Fibroblast of lung (primary cell): ENCODE results near the gene CD58.

Source experiments
- EZH2 ChIP-seq: IDR thresholded peaks from 2 replicates; pipeline ENCODE4 v1.5.1; 2012; ENCODE audit warnings: low read length, control low read depth, mild to moderate bottlenecking; ENCODE audit errors: missing control alignments
- TF ChIP-seq, protein P1 (sequence below), 2 donors: IDR thresholded peaks in 1 of 2; conservative IDR thresholded peaks in 1 of 2; 1 replicate in 1 of 2; 2 replicates in 1 of 2; pipeline ENCODE4 v1.5.1; 2011 to 2012; ENCODE audit warnings: low read length in 2 of 2, control low read depth in 1 of 2, inconsistent platforms in 1 of 2, low read depth in 1 of 2, mild to moderate bottlenecking in 1 of 2

DNA sequence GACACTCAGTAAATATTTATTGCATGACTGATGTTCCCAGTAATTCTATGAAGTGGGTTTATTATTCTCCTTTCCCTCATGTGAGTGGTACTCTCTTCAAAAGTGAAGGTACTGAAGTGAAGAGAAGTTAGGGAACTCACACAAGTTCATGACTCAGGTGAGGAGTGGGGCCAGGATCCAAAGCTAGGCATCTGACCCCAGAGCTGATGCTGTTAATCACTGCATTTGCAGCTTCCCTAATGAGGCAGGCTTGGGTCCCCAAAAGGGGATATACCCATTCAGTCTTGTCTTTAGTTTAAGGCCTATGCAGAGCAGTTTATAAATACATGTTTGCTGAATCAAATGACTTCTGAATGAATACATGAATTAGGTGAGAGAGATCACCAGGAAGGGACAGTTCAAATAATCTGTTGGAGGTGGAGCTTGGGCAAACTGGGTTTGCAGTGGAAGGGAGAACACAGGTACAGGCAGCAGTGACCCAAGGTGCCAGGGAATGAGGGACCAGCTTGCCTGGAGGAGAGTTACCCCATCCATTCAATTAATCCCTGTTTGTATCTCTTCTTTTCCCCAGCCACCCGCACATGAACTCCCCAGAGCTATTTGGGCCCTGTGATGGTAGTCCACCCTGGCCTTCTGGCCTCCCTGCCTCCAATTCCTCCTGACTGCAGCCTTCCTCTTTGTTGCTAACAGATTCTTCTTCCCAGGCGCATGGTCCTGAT is 2.0 kb downstream of the CD58 start:
- TF ChIP-seq, protein P1, sequence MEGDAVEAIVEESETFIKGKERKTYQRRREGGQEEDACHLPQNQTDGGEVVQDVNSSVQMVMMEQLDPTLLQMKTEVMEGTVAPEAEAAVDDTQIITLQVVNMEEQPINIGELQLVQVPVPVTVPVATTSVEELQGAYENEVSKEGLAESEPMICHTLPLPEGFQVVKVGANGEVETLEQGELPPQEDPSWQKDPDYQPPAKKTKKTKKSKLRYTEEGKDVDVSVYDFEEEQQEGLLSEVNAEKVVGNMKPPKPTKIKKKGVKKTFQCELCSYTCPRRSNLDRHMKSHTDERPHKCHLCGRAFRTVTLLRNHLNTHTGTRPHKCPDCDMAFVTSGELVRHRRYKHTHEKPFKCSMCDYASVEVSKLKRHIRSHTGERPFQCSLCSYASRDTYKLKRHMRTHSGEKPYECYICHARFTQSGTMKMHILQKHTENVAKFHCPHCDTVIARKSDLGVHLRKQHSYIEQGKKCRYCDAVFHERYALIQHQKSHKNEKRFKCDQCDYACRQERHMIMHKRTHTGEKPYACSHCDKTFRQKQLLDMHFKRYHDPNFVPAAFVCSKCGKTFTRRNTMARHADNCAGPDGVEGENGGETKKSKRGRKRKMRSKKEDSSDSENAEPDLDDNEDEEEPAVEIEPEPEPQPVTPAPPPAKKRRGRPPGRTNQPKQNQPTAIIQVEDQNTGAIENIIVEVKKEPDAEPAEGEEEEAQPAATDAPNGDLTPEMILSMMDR (conservative IDR thresholded peaks at IDR 0.05 in 1 of 2, IDR thresholded peaks at IDR 0.05 in 1 of 2; ENCODE audit: low read depth in 1 of 2, low read length in 2 of 2), result no peak
- no peak for TF ChIP-seq EZH2
